HG03175 (cell line): Measurements from ENCODE around the gene BMX.
A peak's percentile ranks its signal among the peaks of the same experiment; 100 is the strongest.

ENCODE experiments used
- ATAC-seq: cut with Tn5 transposase; IDR thresholded peaks from one replicate; pipeline ENCODE4 v1.9.1; 2021; ENCODE audit warnings: mild to moderate bottlenecking, moderate library complexity; ENCODE audit not compliant: unreplicated experiment

Gene BMX

DNA sequence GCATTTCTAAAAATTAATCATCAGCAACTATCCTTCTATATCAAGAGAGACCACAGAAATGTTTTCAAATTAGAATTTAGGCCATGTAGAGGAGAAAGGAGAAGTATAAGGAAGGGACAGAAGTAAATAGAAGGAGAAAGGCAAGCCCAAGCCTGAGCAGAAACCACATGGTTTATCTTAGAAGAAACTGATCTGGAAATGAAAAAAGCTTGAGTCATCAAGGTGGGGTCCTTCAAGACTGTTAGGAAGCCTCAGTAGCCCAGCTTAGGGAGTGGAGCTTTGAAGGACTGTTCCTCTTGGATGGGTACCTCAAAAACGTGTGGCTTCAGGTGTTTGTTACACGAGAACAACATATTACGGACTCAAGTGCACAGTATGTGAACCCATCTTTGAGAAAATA lies 4.5 kb downstream of the BMX start:
- ATAC-seq = no peak

DNA sequence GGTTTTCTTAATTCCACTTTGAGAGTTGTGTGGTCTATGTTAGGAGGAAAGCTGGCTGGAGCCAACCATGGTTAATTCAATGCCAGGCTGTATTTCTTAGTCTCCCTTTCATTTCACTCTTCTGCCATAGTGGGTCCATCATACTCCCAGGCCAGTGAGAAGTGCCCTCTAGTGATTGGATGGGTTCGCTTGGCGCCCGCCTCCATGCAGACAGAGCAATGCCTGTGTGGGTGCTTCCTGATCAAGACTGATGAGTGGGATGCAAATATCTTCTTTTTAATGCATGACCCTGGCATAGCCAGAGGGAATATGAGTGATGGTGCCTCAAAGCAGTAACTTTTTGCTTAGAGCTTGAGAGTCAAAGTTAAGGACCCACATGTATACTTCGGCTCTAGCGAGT lies 6.4 kb downstream of the BMX start:
- no peak for ATAC-seq

DNA sequence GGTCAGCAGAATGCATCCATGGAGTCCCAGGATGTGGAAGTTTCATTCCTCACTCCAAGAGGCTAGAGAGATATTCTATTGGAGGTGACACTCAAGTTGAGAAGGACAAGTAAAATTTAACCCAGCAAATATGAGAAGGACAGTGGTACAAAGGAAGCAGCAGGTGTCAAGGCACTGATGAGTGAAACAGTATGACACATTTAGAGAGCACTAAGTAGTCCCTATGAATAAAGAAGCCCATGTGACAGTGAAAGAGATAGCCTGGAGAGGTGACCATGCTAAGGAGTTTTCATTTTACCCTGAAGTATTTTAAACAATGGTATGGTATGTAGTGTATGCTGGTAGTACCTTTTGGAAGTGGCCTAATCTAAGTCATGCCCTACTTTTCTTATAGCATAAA lies 9.2 kb downstream of the BMX start:
- ATAC-seq = no peak

DNA sequence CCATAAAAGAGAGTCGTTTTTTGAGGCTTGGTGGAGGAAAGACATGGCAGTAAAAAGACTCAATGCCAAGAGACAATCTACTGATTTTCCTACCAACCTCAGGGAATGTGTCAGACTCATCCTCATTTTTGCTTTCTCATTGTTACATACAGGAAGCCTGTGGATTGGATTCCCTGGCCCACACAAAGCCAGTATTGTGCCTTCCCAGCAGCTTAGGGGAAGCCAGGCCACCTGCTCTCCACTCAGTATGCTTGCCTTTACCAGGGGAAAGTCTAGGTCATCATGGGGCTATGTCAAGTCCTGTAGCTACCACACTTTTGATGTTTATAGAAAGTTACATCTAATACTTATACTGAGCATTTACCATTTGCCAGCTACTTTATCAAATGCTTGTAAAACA lies 11.0 kb downstream of the BMX start:
- no peak for ATAC-seq

DNA sequence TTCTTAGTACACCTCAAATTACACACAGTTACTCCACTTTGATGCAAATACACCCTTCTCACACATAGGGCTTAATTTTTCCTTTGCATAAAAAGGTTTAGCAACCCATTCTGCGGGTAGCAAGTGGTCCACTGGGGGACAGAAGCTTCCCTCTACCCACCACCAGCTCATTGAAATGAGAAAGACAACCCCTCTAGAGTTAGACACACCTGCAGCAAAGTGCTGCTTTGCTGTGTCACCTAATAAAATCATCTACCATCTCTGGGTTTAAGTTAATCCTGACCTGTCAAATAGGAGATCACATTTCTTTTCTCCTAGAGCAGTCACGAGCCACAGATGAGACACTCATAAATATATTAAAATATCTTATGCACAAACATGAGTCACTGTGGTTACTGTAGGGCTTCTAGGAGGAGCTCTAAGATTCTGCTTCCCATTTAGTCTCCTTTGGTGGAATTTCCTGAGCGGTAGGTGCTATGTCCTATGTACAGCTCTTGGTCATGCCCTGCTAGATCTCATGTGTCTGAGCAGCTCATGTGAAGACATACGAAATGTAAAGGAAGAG lies 11.9 kb downstream of the BMX start:
- no peak for ATAC-seq

DNA sequence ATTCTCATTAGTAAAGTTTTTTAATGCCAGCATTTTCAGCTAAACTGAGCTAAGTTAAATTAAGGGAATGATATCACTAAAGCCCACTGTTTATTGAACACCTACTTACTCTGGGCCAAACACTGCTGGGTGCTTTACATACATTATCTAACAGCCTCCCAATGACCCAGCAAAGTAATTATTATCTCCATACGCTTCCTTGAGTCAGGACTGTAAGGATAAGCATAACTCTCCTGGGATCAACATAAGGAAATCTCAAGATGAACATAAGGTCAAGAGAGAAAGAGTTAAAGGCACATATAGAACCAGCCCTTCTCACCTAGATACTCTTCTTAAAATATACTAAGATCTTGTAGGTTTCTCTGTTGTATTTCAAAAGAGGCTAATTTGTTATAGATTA lies 13.7 kb downstream of the BMX start:
- ATAC-seq = no peak

DNA sequence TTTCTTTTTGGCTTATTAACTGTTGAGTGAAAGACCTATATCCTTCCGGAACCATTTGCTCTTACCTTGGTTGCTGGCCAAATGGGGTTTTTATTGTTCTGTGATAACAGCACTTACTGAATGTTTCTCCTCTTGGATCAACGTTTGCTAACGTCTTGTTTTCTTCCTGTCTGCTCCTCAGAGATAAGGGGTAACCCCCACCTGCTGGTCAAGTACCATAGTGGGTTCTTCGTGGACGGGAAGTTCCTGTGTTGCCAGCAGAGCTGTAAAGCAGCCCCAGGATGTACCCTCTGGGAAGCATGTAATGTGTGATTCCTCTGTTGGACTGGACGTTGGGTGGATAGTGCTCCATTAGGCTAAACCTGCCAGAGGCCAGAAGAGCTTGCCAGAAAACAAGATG lies 15.3 kb downstream of the BMX start:
- no peak for ATAC-seq

DNA sequence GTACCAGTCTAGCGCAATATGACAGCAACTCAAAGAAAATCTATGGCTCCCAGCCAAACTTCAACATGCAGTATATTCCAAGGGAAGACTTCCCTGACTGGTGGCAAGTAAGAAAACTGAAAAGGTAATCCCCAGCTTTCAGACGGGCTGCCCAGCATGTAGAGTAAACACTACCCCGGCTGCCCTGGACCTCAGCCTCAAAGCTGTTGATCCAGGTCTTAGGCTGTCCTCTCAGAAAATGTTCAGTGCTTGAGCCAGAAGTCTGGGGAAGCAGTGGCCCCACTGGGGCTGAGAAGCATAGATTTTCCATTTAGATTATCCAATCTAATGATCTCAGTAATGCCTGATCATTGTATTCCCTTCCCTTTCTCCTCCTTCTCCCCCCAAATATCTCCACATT lies 21.9 kb downstream of the BMX start:
- no peak for ATAC-seq

DNA sequence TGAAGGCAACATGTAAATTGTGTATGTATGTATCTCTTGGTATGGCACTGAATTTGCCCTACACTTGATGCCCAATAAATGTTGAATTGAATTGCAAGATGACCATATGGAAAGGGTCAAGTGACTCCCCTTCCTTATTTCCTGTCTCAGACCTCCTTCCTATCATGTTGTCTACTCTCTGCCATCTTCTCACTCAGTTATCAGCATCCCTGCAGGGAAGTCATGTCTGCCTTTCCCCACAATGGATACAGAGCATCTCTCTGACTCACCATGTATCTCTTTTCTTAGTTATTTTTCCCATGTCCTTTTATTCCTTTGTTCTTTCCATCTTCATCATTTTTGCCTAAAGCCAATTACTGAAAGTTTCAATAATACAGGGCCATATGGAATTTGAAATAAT lies 22.5 kb downstream of the BMX start:
- no peak for ATAC-seq

DNA sequence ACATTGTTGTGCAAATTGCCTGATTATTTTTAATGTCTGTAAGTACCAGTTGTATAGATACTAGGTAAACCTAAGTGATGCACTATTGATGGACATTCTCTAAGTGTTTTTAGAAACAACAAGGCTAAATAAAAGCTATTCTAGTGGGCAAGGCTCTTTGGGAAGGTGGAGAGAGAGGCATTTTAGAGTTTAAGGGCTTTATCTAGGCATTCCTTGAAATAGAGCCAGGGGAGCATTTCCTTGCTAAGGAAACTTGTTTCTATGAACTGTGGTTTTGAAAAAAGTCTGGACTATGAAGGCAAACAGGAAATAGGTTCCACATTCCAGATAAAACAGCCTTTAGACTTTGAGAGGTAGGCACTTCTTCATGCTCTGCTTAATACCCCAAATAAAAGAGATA lies 23.8 kb downstream of the BMX start:
- no peak for ATAC-seq

DNA sequence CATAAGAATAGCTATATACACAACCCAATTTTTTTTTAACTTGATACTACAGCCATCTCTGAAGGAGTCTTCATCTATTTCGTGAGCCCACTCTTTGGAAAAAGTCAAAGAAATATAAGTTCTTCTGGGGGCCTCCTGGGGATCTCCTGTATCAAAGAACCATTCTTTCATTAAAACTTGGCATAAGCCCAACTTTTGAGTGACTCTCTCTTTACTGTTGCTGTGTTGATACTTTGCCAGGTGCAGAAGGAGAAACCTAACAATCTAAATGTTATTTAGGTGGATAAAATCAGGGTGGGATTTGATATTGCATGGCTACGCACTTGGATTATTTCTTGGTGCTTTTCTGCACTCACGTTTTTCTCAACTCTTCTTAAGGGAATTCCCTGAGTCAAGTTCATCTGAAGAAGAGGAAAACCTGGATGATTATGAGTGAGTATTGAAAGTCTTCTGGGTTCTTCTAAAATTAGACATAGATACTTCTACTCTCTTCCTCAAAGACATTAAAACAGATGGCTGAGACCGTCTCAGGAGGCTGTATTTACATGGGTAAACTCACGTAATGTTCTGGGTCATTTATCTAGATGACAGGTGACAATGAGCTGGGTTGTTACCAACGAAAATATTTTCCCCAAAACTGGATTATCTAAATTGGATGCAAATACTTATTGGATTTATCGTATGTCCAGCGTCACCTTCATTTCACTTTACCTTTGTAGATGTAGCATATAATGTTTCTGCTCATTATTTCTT lies 25.2 kb downstream of the BMX start:
- ATAC-seq = no peak

DNA sequence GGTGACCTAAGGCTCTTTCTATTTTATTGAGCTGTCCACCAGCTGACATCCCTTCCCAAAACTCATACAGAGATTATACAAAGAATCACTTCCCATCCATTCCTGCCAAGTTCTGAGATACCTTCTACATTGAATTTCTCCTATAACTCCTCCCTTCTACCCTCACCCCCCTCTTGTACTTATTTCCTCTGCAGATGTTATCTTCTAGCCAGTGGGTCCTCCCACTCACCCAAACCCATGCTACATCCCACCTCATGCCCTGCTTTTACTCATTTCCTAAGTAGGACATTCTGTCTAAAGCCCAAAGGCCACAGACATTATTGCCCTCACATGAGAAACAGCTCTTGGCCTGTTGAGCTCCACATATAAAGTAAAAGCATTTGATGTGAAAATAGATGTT lies 28.6 kb downstream of the BMX start:
- no peak for ATAC-seq

DNA sequence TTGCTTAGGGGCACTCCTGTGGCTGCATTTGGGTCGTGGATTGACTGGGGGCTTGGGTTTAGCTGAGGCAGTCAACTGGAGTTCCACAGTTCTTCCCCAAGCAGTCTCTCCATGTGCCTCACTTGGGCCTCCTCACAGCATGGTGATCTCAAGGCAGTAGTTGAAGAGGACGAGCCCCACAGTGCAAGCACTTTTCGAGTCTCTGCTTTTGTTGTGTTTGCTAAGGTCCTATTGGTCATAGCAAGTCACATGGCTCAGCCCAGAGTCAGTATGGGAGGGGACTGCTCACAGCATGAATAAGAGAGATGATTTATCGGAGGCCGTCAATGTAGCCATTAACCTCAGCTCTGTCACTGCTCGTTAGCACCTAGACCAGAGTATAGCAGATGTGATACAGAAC lies 29.7 kb downstream of the BMX start:
- ATAC-seq = no peak

DNA sequence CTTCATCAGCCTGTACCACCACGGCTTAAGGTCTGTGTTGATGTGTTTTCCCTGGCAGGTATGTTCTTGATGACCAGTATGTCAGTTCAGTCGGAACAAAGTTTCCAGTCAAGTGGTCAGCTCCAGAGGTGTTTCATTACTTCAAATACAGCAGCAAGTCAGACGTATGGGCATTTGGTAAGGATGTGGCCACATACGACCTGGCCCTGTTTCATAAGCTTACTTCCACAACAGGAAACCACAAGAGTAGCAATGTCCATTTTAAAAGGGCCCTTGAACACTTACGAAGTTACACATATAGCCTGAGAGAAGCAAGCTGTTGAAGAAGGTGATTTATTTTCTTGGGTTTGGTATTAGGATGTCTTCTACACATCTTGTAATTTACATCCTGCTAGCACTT lies 46.1 kb downstream of the BMX start:
- ATAC-seq = no peak

DNA sequence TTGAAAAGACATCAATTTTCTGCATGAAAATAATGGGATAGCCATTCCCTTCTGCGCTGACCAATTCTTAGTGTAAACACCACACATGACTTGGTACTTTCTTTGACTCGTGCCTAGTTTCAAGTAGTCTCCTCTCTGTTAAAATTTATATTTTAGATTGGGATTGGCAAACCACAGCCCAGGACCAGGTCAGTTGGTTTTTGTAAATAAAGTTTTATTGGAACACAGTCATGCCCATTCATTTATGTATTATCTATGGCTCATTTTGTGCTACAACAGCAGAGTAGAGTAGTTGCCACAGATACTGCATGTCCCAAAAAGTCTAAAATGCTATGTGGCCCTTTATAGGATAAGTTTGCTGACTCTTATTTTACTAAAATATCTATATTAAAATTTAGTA lies 46.7 kb downstream of the BMX start:
- ATAC-seq = no peak

DNA sequence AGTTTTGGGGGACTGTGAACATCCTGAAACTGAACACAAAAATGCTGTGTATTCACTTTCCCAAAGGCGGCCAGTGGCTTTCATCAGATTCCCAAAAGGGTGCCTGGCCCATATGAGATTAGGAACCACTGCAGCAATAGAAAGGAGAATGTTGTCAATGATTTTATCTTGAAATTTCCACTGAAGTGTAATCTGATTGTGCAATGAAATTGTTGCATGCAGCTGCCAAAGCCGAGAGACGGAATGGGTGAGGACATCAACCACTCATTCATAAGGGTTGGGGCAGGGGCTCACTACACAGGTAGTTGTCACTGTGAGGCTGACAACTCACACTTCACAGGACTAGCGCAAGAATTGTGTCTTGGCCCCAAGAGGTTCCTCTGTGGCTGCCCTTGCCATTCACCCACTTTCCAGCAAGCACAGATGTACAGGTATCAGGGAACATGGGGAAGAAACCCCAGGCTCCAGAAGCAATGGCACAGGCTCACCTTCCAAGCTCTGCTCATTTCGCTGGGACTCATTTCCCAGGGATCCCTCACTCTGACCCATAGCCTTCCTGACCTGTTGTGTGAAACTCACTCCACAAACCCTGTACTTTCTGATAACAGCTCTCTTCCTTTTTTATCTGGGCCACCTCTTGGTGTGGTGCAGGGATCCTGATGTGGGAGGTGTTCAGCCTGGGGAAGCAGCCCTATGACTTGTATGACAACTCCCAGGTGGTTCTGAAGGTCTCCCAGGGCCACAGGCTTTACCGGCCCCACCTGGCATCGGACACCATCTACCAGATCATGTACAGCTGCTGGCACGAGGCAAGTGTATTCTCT lies 48.8 kb downstream of the BMX start:
- ATAC-seq = no peak

DNA sequence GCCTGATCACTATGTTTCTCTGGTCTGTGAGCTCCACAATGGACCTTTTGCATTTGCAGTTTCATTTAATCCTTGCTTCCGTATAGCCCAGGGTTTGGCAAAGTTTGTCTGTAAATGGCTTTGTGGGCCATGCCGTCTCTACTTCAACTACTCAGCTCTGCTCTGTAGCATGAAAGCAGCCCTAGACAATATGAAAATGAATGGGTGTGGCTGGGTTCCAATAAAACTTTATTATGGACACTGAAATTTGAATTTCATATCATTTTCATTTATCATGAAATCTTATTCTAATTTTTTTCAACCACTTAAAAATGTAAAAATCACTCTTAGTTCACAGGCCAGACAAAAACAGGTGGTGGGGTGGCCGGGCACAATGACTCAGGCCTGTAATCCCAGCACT lies 58.6 kb downstream of the BMX start:
- ATAC-seq = no peak

DNA sequence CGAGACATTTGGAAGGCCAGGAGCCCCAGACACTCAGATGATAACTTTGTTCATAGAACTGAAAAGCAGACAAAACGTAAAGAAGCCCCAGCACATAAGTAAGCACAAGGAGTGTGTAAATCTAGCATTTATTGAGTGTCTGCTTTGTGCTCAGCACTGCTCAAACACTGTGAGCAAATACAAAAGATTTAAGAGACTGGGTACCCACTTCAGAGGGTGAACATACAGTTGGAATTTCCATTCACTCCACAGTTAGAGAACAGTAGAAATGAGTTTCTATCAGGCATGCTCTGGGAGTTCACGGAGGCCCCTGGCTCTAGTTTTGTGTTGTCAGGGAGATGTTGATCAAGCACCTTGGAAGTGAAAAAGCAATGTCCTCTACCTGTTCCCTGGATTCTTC lies 60.3 kb downstream of the BMX start:
- ATAC-seq = no peak

DNA sequence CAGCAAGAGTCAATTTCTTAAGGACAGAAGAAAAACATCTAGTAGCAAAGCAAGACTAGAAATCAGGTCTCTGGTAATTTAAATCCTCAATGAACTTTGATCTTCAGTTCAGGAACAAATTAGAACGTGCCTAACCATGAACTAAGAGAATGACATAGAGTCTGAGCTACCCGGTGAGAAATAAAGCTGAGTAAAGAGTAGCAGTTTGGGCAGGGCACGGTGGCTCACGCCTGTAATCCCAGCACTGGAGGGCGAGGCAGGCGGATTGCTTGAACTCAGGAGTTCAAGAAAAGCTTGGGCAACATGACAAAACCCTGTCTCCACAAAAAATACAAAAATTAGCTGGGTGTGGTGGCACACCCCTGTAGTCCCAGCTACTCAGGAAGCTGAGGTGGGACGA lies 62.4 kb downstream of the BMX start:
- no peak for ATAC-seq

DNA sequence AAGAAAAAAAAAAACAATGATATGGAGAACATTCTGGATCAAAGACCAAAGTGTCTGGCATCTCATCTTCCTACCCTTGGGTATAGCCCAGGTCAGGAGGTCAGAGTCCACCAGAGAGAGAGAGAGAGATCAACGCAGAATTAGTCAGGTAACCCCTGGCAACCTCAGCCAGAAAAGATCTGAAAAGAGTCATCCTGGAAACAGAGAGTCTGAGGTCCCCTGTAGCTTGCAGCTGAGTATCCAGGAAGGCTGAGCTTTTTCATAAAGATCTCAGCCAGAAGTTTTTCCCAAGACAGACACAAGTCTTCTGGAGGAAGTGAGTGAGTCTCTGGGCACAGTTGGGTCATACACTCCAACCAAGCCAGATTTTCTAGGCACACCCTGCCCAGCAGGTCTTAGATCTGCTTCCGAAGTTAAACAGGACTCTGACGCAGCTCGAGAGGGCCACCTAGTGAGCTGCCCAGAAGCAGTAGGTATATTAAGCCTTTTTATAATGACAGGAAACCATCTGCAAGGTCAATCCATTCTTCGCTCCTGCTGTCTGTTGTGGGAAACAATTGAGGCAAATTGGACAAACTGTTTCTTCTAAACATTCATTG lies 64.5 kb downstream of the BMX start:
- peak; percentile 72 for ATAC-seq

DNA sequence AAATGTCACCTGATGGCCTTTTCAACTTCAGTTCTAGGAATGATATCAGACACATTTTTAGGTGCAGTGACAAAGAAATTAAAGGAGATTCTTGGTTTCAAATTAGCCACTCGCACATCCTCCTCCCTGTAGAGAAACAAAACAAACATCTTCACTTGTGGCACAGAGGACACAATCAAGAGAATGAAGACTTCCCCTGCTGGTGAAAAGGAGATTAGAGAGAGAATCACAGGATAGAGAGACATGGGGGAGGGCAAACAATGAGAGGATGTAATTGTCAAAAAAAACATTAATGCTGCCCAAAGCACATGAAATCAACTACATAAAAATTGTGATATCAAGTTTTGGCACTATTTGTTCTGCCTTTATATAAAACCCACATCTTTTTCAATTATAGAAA lies 65.6 kb downstream of the BMX start:
- ATAC-seq = no peak

DNA sequence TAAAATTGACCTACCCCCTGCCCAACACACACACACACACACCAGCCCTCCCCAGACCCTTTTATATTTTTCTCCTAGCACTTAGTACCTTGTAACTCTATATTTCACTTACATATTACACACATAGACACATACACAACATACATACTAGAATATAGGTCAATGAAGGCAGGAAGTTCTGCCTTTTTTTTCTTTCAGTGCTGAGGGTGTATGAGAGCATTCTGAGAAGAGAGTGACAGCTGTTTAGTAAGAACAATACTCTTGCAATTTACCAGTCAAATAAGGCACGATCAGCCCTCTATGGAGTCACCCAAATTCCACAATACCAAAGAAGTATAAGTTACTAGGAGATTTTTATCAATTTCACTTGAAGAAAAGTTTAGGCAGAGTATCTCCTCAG lies 66.7 kb downstream of the BMX start:
- ATAC-seq = no peak
